B cell (primary cell): Measurements from ENCODE around the gene LAMA2. TPM values are rescaled to one million over a fixed set of nuclear protein-coding genes. Genes with fewer than 3 reads are reported as not detected.

ENCODE experiments used
- ATAC-seq: fragments of 200-7000 bp; cut with Tn5 transposase; one replicate; pipeline ENCODE4 v1.10.0; 2021; ENCODE audit warnings: low read depth, mild to moderate bottlenecking, moderate number of reproducible peaks, moderate library complexity
- CTCF ChIA-PET: fragments of 350-600 bp; sonication (Branson Sonifier 250); formaldehyde crosslinking; loops from one replicate; lab custom pipeline; 2021; ENCODE audit warnings: antibody characterized with exemption, inconsistent platforms; lab: Charles Lee
- POLR2A ChIA-PET: fragments of 350-600 bp; sonication (Branson Sonifier 250); formaldehyde crosslinking; loops from one replicate; lab custom pipeline; 2021; ENCODE audit warnings: antibody characterized with exemption; lab: Charles Lee
- DNase-seq: peaks from one replicate; pipeline ENCODE4 v3.0.0; 2013
- H2AFZ ChIP-seq: 2 replicates; pipeline ENCODE4 v1.6.1; 2012; ENCODE audit warnings: mild to moderate bottlenecking, low read depth, low read length; ENCODE audit not compliant: insufficient read depth, poor library complexity, severe bottlenecking
- H3K27ac ChIP-seq, 2 donors: 1 replicate in 1 of 2; 2 replicates in 1 of 2; pipeline ENCODE4 v1.5.1; 2012 to 2013; ENCODE audit warnings: low read length in 2 of 2, mild to moderate bottlenecking in 2 of 2, moderate library complexity in 1 of 2
- H3K27me3 ChIP-seq, 4 experiments: fragments of 200-600 bp in 1 of 4; sonication (generic) in 1 of 4; replicated peaks in 1 of 4; 1 replicate in 2 of 4; 2 replicates in 2 of 4; pipeline versions ENCODE4 v1.6.1 to v1.7.0; 2013 to 2016; ENCODE audit warnings: low read length in 3 of 4, mild to moderate bottlenecking in 2 of 4, mixed read lengths in 1 of 4, moderate library complexity in 1 of 4; ENCODE audit not compliant: insufficient read depth in 4 of 4, control insufficient read depth in 3 of 4; ENCODE audit errors: control extremely low read depth in 1 of 4
- H3K36me3 ChIP-seq, 2 experiments: replicated peaks in 1 of 2; 1 replicate in 1 of 2; 2 replicates in 1 of 2; pipeline versions ENCODE4 v1.6.1 to v1.7.1; 2013; ENCODE audit warnings: low read length in 1 of 2; ENCODE audit not compliant: insufficient read depth in 2 of 2, control insufficient read depth in 1 of 2; ENCODE audit errors: control extremely low read depth in 1 of 2, extremely low read depth in 1 of 2
- H3K4me1 ChIP-seq, 2 donors: fragments of 200-600 bp in 1 of 2; sonication (generic) in 1 of 2; 1 replicate in 1 of 2; 2 replicates in 1 of 2; pipeline versions ENCODE4 v1.5.1 to v1.6.1; 2013 to 2017; ENCODE audit warnings: low read length in 2 of 2; ENCODE audit not compliant: control insufficient read depth in 2 of 2, insufficient read depth in 2 of 2
- H3K4me2 ChIP-seq: replicated peaks from 2 replicates; pipeline ENCODE3; 2012; ENCODE audit warnings: mild to moderate bottlenecking, low read depth, low read length; ENCODE audit not compliant: poor library complexity, severe bottlenecking
- H3K4me3 ChIP-seq, 5 experiments: fragments of 200-600 bp in 1 of 5; sonication (generic) in 1 of 5; 1 replicate in 3 of 5; 2 replicates in 2 of 5; pipeline versions ENCODE4 v1.5.1 to v1.7.0; 2011 to 2016; ENCODE audit warnings: low read length in 4 of 5, mild to moderate bottlenecking in 4 of 5, low read depth in 2 of 5, control low read depth in 1 of 5, moderate library complexity in 1 of 5; ENCODE audit not compliant: insufficient read depth in 1 of 5; ENCODE audit errors: control extremely low read depth in 1 of 5, extremely low read depth in 1 of 5
- H3K79me2 ChIP-seq: fragments of 200-600 bp; sonication (generic); one replicate; pipeline ENCODE4 v1.6.0; 2016; ENCODE audit warnings: low read length; ENCODE audit not compliant: control insufficient read depth, insufficient read depth
- H3K9ac ChIP-seq: fragments of 200-600 bp; sonication (generic); 2 replicates; pipeline ENCODE4 v1.6.1; 2017; ENCODE audit warnings: mild to moderate bottlenecking, low read length, moderate library complexity
- H3K9me3 ChIP-seq, 3 donors: one replicate each; pipeline versions ENCODE4 v1.6.1 to v1.7.1; 2013; ENCODE audit warnings: low read length in 2 of 3; ENCODE audit not compliant: control insufficient read depth in 2 of 3, insufficient read depth in 1 of 3; ENCODE audit errors: control extremely low read depth in 1 of 3
- H4K20me1 ChIP-seq: 2 replicates; pipeline ENCODE4 v1.6.0; 2012; ENCODE audit warnings: mild to moderate bottlenecking, low read length; ENCODE audit not compliant: insufficient read depth, control insufficient read depth, poor library complexity, severe bottlenecking
- H3K27ac Mint-ChIP-seq: one replicate; pipeline ENCODE4 v1.8.0; 2021; ENCODE audit warnings: mixed read lengths
- H3K27me3 Mint-ChIP-seq: one replicate; pipeline ENCODE4 v1.8.0; 2021; ENCODE audit warnings: mixed read lengths
- H3K4me1 Mint-ChIP-seq: one replicate; pipeline ENCODE4 v1.8.0; 2021; ENCODE audit warnings: mixed read lengths
- H3K4me3 Mint-ChIP-seq: one replicate; pipeline ENCODE4 v1.8.0; 2021; ENCODE audit warnings: mixed read lengths
- H3K9me3 Mint-ChIP-seq: one replicate; pipeline ENCODE4 v1.8.0; 2022; ENCODE audit warnings: mixed read lengths; ENCODE audit not compliant: insufficient read depth
- CTCF ChIP-seq: fragments of 200-600 bp; IDR thresholded peaks from one replicate; pipeline ENCODE4 v1.8.0; 2022; ENCODE audit warnings: antibody characterized with exemption, mild to moderate bottlenecking
- EZH2 ChIP-seq: IDR thresholded peaks from 2 replicates; pipeline ENCODE4 v1.6.1; 2012; ENCODE audit warnings: borderline replicate concordance, low read depth, mild to moderate bottlenecking, moderate library complexity, low read length; ENCODE audit not compliant: insufficient read depth, poor library complexity, severe bottlenecking
- WGBS: methylation state at CpG from one replicate; pipeline ENCODE4 v1.1.5; 2013; ENCODE audit warnings: missing lambda C conversion rate; ENCODE audit not compliant: insufficient coverage; 5-methylcytosine and 5-hydroxymethylcytosine counted together
- intact Hi-C: fragments of 100-400 bp; cut with micrococcal nuclease; formaldehyde crosslinking; loops from one replicate; pipeline ENCODE4 v1.10.0; 2022
- polyA plus RNA-seq: library from polyadenylated mRNA; depleted of rRNA; stranded (reverse); fragments of >200 nt; gene quantifications from 2 replicates; pipeline ENCODE4 v1.2.3, GENCODE V29; 2012
- total RNA-seq, 2 donors: library from RNA; stranded (reverse); fragments of 120-200 nt in 1 of 2; gene quantifications; 1 replicate in 1 of 2; 2 replicates in 1 of 2; pipeline versions ENCODE4 v1.2.3 to v1.2.4, GENCODE V29; 2013 to 2022

The LAMA2 gene
- total and polyA plus RNA-seq, 2 donors (not counting 1 experiment from before 2014, with no cell fraction given) = 0.16 TPM; not detected in 1

- Histone ChIP-seq H3K79me2 (no peaks in the 10 kb centered on the region), H3K9ac (no peak overlapping the region), H2AFZ (no peak overlapping the region), H3K36me3 (no peaks in the 10 kb centered on the region), H4K20me1 (no peaks in the 10 kb centered on the region), H3K27me3 (no peaks in the 10 kb centered on the region), H3K9me3 (no peaks in the 10 kb centered on the region), H3K4me2 (no peak overlapping the region), H3K4me1 (no peaks in the 10 kb centered on the region), H3K4me3 (no peak overlapping the region), H3K27ac (no peak overlapping the region)
- Mint-ChIP-seq H3K27ac (no peak overlapping the region), H3K27me3 (peaks cover 6% of the 10 kb centered on the region), H3K4me1 (no peaks in the 10 kb centered on the region), H3K4me3 (no peak overlapping the region), H3K9me3 (no peaks in the 10 kb centered on the region)
- 98% methylated on average over 5 of the region's 9 CpGs for WGBS
- TF ChIP-seq EZH2 = no peak
- TF ChIP-seq CTCF = no peak
- CTCF ChIA-PET = no interaction called here
- POLR2A ChIA-PET = no interaction called here
- intact Hi-C loops = no loop called here
- ATAC-seq (no peak), DNase-seq (no peak)
These were observed 431.6 kb downstream of the LAMA2 start for GRCh38 chr6:129314575-129314974.

DNA sequence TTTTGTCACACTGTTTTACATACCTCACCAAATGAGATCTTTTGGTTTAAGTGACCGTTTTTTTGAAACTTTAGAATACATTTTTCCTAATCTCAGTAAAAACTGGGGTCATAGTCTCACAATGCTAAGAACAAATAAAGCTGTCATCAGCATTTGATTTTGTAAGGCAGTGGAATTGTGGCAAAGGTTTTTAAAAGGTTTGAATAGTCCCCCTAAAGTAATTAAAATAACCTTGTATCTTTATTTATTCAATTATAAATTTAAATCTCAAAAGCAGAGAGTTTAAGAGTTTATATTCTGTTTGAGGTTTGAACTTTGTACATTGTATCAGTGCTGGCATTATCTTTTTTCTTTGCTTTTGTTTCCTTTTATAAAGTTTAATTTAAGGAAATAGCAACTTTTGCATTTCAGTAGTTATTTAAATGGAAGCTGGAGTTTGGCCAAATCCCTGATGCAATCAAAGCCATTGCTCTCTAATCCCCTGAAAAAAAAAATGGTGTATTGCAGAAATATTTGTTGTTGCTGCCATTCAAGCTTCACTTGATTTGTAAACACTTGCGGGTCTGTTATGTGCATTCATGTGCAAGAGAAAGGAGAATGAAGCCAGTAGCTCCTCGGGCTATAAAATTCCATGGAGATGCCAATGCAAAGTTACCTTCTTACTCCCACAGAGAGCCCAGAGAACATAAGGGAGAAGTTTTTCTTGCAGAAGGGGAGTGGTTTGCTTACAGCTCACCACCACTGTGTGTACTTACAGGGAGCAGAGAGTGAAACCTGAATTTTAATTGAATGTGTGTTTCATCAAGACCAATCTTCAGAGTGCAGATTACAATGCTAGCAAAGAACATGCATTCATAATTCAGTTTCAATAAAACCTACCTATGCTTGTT lies 435.2 kb downstream of the LAMA2 start:
- no peak overlapping the region for H3K9ac ChIP-seq
- H3K9me3 ChIP-seq = no peaks in the 10 kb centered on the region
- intact Hi-C loops = no loop called here
- POLR2A ChIA-PET = no interaction called here
- DNase-seq (no peak), ATAC-seq (no peak)
- Mint-ChIP-seq H3K27ac (no peak overlapping the region), H3K4me1 (no peaks in the 10 kb centered on the region), H3K9me3 (no peaks in the 10 kb centered on the region), H3K4me3 (no peak overlapping the region), H3K27me3 (peaks cover 9% of the 10 kb centered on the region)
- no peaks in the 10 kb centered on the region for H3K36me3 ChIP-seq
- H3K27me3 ChIP-seq = no peaks in the 10 kb centered on the region
- TF ChIP-seq CTCF (no peak), EZH2 (no peak)
- H4K20me1 ChIP-seq = no peaks in the 10 kb centered on the region
- CTCF ChIA-PET = no interaction called here
- no peak overlapping the region for H2AFZ ChIP-seq
- no peaks in the 10 kb centered on the region for H3K4me1 ChIP-seq
- 29% methylated on average over 1 of the region's 3 CpGs for WGBS
- no peaks in the 10 kb centered on the region for H3K79me2 ChIP-seq
- H3K27ac ChIP-seq = no peak overlapping the region
- H3K4me3 ChIP-seq = no peak overlapping the region
- H3K4me2 ChIP-seq = no peak overlapping the region
